ENCODE results near the gene DMRT1. TPM values are rescaled to one million over a fixed set of nuclear protein-coding genes. Genes with fewer than 3 reads are reported as not detected.

Gene DMRT1
- total RNA-seq, 1 experiment from 2014 or later = not detected

DNA sequence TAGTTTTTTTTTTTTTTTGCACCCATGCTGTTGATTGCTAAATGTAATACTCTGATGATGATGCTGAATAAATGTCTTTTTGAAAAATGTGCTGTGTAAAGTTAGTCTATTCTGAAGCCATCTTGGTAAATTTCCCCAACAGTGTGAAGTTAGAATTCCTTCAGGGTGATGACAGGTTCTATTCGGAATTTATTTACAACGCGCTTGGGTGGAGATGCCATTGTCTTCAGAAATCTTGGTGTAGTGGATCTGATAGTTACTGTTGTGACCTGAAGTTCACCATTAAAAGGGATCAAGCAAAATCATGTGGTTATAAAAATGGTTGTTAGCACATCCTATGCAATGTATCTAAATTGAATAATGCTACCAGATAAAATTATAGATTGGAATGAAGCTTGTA lies 36.3 kb upstream of the DMRT1 start:
- DNase-seq = no peak
- Histone ChIP-seq H3K27ac (ENCODE audit: low read length) (no peak overlapping the region), H3K27me3 (ENCODE audit: low read length) (no peaks in the 10 kb centered on the region), H3K9ac (ENCODE audit: low read length) (no peak overlapping the region), H2AFZ (ENCODE audit: low read length) (no peak overlapping the region), H3K36me3 (ENCODE audit: insufficient read depth, low read length) (no peaks in the 10 kb centered on the region), H3K9me2 (replicated peaks; ENCODE audit: insufficient read depth, low read length) (no peaks in the 10 kb centered on the region), H3K4me2 (ENCODE audit: low read depth, low read length, poor library complexity, severe bottlenecking) (no peak overlapping the region), H3K79me2 (ENCODE audit: low read length) (no peaks in the 10 kb centered on the region), H4K20me1 (ENCODE audit: insufficient read depth, low read depth, low read length) (no peaks in the 10 kb centered on the region), H3K4me3 (ENCODE audit: low read length) (no peak overlapping the region), H3K9me3 (ENCODE audit: low read length) (no peaks in the 10 kb centered on the region), H3K4me1 (ENCODE audit: low read length) (no peaks in the 10 kb centered on the region)

DNA sequence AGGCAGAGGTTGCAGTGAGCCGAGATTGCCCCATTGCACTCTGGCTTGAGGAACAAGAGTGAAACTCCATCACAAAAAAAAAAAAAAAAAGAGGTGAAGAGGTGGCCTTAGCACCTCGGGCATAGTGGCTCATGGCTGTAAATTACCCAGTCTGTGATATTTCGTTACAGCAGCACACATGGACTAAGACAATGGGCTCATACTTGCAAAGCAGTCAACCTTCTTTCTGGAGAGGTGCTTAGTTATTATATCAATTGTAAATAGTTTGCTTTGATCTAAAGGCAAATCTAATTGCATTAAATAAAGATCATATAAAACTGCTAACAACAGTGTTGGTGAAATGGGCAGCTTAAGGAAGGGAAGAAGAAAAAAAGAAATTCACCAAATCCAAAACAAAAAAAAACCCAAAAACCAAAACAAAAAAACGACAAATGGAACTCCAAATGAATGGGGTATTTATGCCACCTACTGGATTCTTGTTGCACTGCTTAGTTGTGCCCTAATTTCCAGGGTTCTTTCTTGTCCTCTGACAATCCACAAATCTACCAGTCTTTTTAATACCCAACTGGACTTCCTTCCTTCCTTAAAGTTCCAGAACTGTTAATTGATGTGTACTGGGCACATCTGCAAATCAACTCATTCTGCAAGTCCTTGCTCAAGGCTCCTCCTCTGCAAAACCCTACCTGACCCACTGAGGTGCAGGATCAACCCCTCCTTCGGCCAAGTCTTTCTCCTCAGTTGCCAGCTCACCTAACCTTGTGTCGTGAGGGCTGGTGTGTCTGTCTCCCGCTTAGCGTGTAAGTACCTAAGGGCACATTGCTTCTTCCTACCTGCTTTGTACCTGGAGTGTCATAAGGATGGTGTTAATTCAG lies 35.0 kb upstream of the DMRT1 start:
- Histone ChIP-seq H3K4me1 (ENCODE audit: low read length) (no peaks in the 10 kb centered on the region), H3K27ac (ENCODE audit: low read length) (no peak overlapping the region), H4K20me1 (ENCODE audit: insufficient read depth, low read depth, low read length) (no peaks in the 10 kb centered on the region), H2AFZ (ENCODE audit: low read length) (no peak overlapping the region), H3K27me3 (ENCODE audit: low read length) (no peaks in the 10 kb centered on the region), H3K9ac (ENCODE audit: low read length) (no peak overlapping the region), H3K79me2 (ENCODE audit: low read length) (no peaks in the 10 kb centered on the region), H3K4me2 (ENCODE audit: low read depth, low read length, poor library complexity, severe bottlenecking) (no peak overlapping the region), H3K9me3 (ENCODE audit: low read length) (no peaks in the 10 kb centered on the region), H3K36me3 (ENCODE audit: insufficient read depth, low read length) (no peaks in the 10 kb centered on the region), H3K9me2 (replicated peaks; ENCODE audit: insufficient read depth, low read length) (no peaks in the 10 kb centered on the region), H3K4me3 (ENCODE audit: low read length) (no peak overlapping the region)
- peak; percentile 74 for DNase-seq

DNA sequence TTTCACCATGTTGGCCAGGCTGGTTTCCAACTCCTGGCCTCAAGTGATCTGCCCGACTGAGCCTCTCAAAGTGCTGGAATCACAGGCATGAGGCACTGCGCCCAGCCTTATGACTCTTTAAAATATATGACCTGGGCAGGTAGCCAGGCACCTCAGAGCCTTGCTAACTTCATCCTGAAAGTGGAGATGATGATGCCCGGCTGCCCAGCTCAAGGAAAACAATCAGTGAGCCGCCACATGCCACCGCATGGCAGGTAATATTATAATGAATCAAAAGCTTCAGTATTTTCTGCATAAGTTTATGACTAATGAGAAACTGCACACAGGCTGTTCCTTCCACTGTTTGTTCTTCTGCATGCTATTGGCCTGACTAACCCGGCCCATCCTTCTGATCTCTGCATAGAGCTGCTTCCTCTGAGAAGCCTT lies 30.4 kb upstream of the DMRT1 start:
- Histone ChIP-seq H3K27ac (ENCODE audit: low read length) (no peak overlapping the region), H3K4me3 (ENCODE audit: low read length) (no peak overlapping the region), H3K4me2 (ENCODE audit: low read depth, low read length, poor library complexity, severe bottlenecking) (no peak overlapping the region), H3K9me3 (ENCODE audit: low read length) (no peaks in the 10 kb centered on the region), H3K9me2 (replicated peaks; ENCODE audit: insufficient read depth, low read length) (no peaks in the 10 kb centered on the region), H3K4me1 (ENCODE audit: low read length) (no peaks in the 10 kb centered on the region), H3K79me2 (ENCODE audit: low read length) (no peaks in the 10 kb centered on the region), H3K27me3 (ENCODE audit: low read length) (no peaks in the 10 kb centered on the region), H3K9ac (ENCODE audit: low read length) (no peak overlapping the region), H2AFZ (ENCODE audit: low read length) (no peak overlapping the region), H3K36me3 (ENCODE audit: insufficient read depth, low read length) (no peaks in the 10 kb centered on the region), H4K20me1 (ENCODE audit: insufficient read depth, low read depth, low read length) (no peaks in the 10 kb centered on the region)
- DNase-seq = no peak

DNA sequence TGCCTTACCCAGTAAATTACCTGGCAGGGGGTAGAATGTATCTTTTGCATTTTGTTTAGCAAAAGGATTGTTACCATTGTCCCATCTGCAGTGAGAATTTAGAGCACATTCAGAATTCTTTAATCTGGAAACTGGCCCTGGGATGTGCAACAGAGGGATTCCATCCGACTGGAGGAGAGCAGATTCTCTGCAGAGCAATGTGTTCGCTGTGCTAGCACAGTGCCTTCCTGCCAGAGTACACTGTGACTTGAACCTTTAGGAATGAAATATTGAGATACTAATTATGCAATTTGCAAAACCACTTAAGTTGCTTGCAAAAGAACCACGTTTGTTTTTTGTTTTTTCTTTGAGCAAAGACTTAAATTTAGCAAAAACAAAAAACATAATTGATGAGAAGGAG lies 22.5 kb upstream of the DMRT1 start:
- no peak overlapping the region for H3K4me3 ChIP-seq (ENCODE audit: low read length)
- H3K4me2 ChIP-seq (ENCODE audit: low read depth, low read length, poor library complexity, severe bottlenecking) = no peak overlapping the region
- no peak for DNase-seq
- H3K9me3 ChIP-seq (ENCODE audit: low read length) = no peaks in the 10 kb centered on the region
- no peaks in the 10 kb centered on the region for H4K20me1 ChIP-seq (ENCODE audit: insufficient read depth, low read depth, low read length)
- no peak overlapping the region for H3K27ac ChIP-seq (ENCODE audit: low read length)
- no peak overlapping the region for H3K9ac ChIP-seq (ENCODE audit: low read length)
- H3K27me3 ChIP-seq (ENCODE audit: low read length) = no peaks in the 10 kb centered on the region
- no peaks in the 10 kb centered on the region for H3K79me2 ChIP-seq (ENCODE audit: low read length)
- H2AFZ ChIP-seq (ENCODE audit: low read length) = no peak overlapping the region
- H3K9me2 ChIP-seq (replicated peaks; ENCODE audit: insufficient read depth, low read length) = no peaks in the 10 kb centered on the region
- H3K4me1 ChIP-seq (ENCODE audit: low read length) = no peaks in the 10 kb centered on the region
- H3K36me3 ChIP-seq (ENCODE audit: insufficient read depth, low read length) = no peaks in the 10 kb centered on the region

DNA sequence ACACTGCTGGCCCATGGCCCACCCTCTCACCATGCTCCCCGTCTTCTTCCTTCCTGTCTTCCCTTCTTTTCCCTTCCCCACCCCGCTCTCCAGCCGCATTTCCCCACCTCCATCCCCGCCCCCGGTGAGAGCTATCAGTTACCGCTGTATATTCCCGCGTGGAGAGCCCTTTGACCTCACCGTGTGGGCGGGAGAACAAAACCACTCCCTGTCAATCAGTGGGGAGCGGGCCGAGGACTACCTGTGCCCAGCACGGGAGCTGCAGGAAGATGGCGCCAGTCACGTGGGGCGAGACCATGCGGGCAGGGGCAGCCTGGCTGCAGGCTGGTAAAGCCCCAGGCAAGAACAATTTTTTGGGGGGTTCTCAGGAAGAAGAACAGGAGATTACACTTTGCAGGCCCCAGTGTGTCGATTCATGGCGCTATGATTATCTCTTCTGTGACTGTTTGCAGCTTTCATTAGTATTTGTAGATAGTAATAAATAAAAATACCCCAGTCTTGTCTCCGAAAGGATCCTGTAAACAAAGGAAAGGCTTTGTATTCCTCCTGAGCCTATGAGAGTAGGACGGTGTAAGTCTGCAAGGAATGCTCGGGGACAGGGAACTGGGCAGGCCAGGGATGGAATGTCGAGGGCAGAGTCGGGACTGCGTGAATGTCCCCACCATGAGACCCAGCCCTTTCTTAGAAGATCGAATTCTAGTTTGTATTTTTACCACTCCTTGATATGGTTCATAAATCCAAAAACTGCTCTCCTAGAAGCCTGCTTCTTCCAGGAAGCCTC lies 14.8 kb upstream of the DMRT1 start:
- Histone ChIP-seq H3K27me3 (ENCODE audit: low read length) (no peaks in the 10 kb centered on the region), H4K20me1 (ENCODE audit: insufficient read depth, low read depth, low read length) (no peaks in the 10 kb centered on the region), H3K9me3 (ENCODE audit: low read length) (no peaks in the 10 kb centered on the region), H3K4me2 (ENCODE audit: low read depth, low read length, poor library complexity, severe bottlenecking) (no peak overlapping the region), H3K36me3 (ENCODE audit: insufficient read depth, low read length) (no peaks in the 10 kb centered on the region), H3K4me3 (ENCODE audit: low read length) (no peak overlapping the region), H3K27ac (ENCODE audit: low read length) (no peak overlapping the region), H3K4me1 (ENCODE audit: low read length) (no peaks in the 10 kb centered on the region), H3K79me2 (ENCODE audit: low read length) (no peaks in the 10 kb centered on the region), H3K9ac (ENCODE audit: low read length) (no peak overlapping the region), H3K9me2 (replicated peaks; ENCODE audit: insufficient read depth, low read length) (no peaks in the 10 kb centered on the region), H2AFZ (ENCODE audit: low read length) (no peak overlapping the region)
- DNase-seq = no peak

DNA sequence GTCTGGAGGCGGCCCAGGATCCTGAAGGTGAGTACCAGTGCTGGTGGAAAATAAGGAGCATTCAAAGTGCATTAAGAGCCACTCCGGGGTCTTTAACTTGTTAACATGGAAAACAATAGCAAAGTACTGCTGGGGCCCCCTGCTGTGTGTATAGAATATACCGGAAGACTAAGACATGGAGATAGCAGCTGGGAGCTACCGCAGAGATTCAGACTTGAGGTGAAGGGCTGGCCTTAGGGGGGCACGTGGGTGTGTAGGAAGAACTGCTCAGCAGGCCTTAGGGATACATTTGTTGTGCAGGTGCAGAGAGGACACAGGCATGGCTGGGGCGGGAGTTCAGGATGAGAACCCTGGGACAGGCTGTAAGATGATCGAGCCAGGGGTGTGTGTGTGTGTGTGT lies 1.2 kb upstream of the DMRT1 start:
- Histone ChIP-seq H3K9me2 (replicated peaks; ENCODE audit: insufficient read depth, low read length) (no peaks in the 10 kb centered on the region), H3K4me2 (ENCODE audit: low read depth, low read length, poor library complexity, severe bottlenecking) (no peak overlapping the region), H4K20me1 (ENCODE audit: insufficient read depth, low read depth, low read length) (no peaks in the 10 kb centered on the region), H3K4me1 (ENCODE audit: low read length) (no peaks in the 10 kb centered on the region), H3K9me3 (ENCODE audit: low read length) (no peaks in the 10 kb centered on the region), H3K9ac (ENCODE audit: low read length) (no peak overlapping the region), H3K79me2 (ENCODE audit: low read length) (no peaks in the 10 kb centered on the region), H3K27me3 (ENCODE audit: low read length) (no peaks in the 10 kb centered on the region), H2AFZ (ENCODE audit: low read length) (no peak overlapping the region), H3K27ac (ENCODE audit: low read length) (no peak overlapping the region), H3K36me3 (ENCODE audit: insufficient read depth, low read length) (no peaks in the 10 kb centered on the region), H3K4me3 (ENCODE audit: low read length) (no peak overlapping the region)
- DNase-seq = no peak

DNA sequence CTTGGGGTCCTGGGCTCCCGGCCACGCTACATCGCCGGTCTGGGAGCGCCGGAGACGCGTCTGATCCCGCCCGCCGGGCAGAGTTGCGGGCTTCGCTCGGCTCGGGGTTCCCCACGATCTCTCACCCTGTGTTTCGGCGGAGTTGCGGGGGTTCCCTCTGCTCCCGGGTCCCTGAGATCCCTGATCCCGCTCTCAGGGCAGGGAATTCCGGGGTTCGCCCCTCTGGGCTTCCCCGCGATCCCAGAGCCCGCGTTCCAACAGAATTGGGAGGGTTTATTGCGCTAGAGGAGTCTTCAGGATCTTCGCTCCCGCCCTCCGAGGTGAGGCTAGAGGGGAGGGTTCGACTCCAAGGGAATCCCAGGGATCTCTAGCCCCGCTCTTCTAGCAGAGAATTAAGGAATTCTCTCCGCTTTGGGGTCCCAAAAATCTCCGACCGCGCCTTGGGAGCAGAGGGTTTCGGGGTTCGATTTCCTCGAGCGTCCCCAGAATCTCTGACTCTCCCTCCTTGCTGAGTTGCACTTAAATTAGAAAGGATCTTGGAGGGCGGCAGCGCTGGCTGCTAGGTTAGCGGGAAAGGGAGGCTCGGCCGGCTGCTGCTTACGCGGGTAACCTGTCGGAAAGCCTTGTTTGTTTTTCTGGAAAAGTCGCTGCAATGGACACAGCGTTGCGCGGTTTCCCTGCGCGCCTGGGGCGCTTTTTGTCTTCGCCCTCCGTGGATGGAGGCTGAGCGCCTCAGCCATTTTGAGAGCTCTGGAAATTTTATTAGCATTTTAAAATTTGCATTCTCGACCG lies 1.3 kb downstream of the DMRT1 start:
- H3K4me1 ChIP-seq (ENCODE audit: low read length) = no peaks in the 10 kb centered on the region
- no peak overlapping the region for H2AFZ ChIP-seq (ENCODE audit: low read length)
- no peak for DNase-seq
- no peaks in the 10 kb centered on the region for H3K79me2 ChIP-seq (ENCODE audit: low read length)
- H3K27ac ChIP-seq (ENCODE audit: low read length) = no peak overlapping the region
- H4K20me1 ChIP-seq (ENCODE audit: insufficient read depth, low read depth, low read length) = no peaks in the 10 kb centered on the region
- H3K4me3 ChIP-seq (ENCODE audit: low read length) = no peak overlapping the region
- H3K27me3 ChIP-seq (ENCODE audit: low read length) = no peaks in the 10 kb centered on the region
- no peak overlapping the region for H3K9ac ChIP-seq (ENCODE audit: low read length)
- no peaks in the 10 kb centered on the region for H3K9me2 ChIP-seq (replicated peaks; ENCODE audit: insufficient read depth, low read length)
- H3K9me3 ChIP-seq (ENCODE audit: low read length) = no peaks in the 10 kb centered on the region
- H3K4me2 ChIP-seq (ENCODE audit: low read depth, low read length, poor library complexity, severe bottlenecking) = no peak overlapping the region
- H3K36me3 ChIP-seq (ENCODE audit: insufficient read depth, low read length) = no peaks in the 10 kb centered on the region

DNA sequence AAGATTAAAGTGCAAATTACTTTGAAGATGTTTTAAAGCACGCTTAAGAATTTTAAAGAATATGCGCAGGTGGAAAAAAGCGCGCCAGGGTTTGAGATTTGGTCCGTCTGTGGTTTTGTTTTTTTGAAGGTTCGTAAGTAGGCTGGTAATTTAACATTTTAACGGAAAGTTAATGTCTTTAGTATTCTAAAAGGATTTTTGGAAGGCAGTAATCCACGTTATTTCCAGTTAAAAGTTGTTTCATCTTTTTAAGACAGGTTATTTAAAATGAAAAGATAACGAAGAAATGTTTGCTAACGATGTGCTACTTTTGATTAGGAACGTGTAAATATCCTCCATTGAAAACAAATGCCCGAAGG lies 1.9 kb downstream of the DMRT1 start:
- H3K9ac ChIP-seq (ENCODE audit: low read length) = no peak overlapping the region
- no peaks in the 10 kb centered on the region for H3K27me3 ChIP-seq (ENCODE audit: low read length)
- H3K4me2 ChIP-seq (ENCODE audit: low read depth, low read length, poor library complexity, severe bottlenecking) = no peak overlapping the region
- DNase-seq = no peak
- no peaks in the 10 kb centered on the region for H3K79me2 ChIP-seq (ENCODE audit: low read length)
- H3K27ac ChIP-seq (ENCODE audit: low read length) = no peak overlapping the region
- H3K4me1 ChIP-seq (ENCODE audit: low read length) = no peaks in the 10 kb centered on the region
- no peak overlapping the region for H3K4me3 ChIP-seq (ENCODE audit: low read length)
- no peaks in the 10 kb centered on the region for H3K9me2 ChIP-seq (replicated peaks; ENCODE audit: insufficient read depth, low read length)
- no peaks in the 10 kb centered on the region for H3K36me3 ChIP-seq (ENCODE audit: insufficient read depth, low read length)
- no peak overlapping the region for H2AFZ ChIP-seq (ENCODE audit: low read length)
- H3K9me3 ChIP-seq (ENCODE audit: low read length) = no peaks in the 10 kb centered on the region
- no peaks in the 10 kb centered on the region for H4K20me1 ChIP-seq (ENCODE audit: insufficient read depth, low read depth, low read length)
